Occipital lobe (tissue), 2 donors: Measurements from ENCODE around the gene FAF1. TPM values are rescaled to one million over a fixed set of nuclear protein-coding genes. Genes with fewer than 3 reads are reported as not detected.
"Not testable (repeated sequence)": the region's sequence is repeated elsewhere in the genome, so short reads cannot be mapped to it uniquely, and the experiment has no call there.

ENCODE experiments used
- DNase-seq: peaks from one replicate; lab custom pipeline; 2025; lab: John Stamatoyannopoulos, UW
- total RNA-seq: library from RNA; depleted of rRNA; stranded (reverse); fragments of >200 nt; gene quantifications from one replicate; pipeline ENCODE4 v1.2.3, GENCODE V29; 2014

The FAF1 gene
- total RNA-seq = 40.4 TPM

DNA sequence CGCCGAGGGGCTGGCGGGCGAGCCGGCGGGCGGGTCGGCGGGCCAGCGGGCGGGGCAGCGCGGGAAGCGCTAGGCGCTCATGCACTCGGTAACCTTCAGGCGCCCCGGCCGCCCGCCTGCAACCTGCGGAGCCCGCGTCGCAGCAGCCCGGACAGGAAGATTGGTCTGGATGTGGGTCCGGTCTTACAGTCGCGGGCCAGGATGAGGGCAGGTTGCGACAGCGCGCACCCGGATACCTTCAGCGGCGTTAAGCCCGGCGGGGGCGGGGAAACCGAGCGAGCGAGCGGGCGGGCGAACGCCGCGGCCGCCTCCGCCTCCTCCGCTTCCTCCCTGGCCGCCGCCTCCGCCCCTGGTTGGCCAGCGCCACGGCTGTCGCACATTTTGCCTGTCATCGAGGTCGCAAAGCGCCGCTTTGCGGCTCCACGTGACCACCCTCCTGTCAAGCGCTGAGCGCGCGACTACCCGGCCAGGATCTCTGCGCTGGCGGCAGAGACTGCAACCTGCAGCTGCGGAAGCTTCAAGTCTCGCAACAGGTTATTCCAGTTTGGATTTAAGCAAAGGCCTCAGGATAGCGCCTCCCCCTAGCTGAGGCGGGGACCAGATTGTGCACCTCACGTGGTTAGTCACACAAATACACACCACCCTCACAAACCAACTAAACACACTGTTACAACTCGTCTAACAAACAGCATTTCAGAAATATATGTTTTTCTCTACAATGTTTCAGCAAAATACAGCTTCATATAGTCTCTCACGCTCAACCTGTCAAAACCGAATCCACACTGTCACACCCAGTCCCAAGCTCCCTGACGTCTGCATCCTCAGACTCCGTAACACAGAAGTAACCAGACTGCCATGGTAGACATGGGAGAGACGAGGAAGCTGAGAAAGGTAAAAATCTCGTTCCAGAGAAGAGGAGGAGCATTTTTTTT, at the start of gene FAF1:
Gene FAF1, minus strand, starts transcription at position 355 of the 932 bp plus-strand sequence. CDS start 456 bp downstream, outside the sequence.
- peak; percentile 95 for DNase-seq

DNA sequence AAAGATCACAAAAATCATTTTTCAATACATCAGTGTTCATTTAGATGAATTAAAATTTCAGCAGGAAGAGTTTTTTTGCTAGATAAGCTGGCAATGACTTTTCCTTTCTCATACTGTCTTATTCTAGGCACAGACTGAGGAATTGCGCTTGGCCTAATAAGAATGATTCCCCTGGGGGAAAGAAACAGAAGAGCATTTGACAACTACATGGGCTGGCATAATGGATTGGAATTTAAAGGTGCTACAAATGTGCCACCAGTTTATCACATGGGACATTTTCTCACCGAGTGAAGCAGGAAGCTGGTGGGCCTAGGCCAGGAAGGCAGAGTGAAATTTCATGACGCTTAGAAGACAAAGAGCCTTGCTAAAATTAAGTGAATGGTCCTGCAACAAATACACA, 49.3 kb upstream of the FAF1 start:
- no peak for DNase-seq

GRCh38 chr1:51005549-51005948, 45.5 kb upstream of the FAF1 start:
- DNase-seq = not testable (repeated sequence)

GRCh38 chr1:51002516-51002915, 42.4 kb upstream of the FAF1 start:
- no peak for DNase-seq

DNA sequence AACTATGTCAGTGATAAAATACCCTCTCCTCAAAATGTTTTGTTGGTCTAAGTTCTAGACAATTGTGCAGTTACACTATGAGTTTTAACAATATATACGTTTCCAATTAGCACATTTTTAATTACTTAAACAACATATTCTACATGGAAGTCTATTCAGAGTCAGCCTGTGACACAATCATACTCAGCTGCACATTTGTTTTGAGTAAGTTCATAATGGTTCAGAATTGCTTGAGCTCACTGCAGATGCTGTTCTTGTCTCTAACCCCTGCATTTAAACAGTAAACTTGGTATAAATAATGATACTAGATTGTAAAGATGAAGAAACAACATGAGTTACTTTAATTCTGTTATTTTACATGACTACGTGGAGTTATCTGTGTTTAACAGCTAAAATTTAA, 40.6 kb upstream of the FAF1 start:
- no peak for DNase-seq

- no peak for DNase-seq
Observed at GRCh38 chr1:51000160-51000559, 40.1 kb upstream of the FAF1 start.

DNA sequence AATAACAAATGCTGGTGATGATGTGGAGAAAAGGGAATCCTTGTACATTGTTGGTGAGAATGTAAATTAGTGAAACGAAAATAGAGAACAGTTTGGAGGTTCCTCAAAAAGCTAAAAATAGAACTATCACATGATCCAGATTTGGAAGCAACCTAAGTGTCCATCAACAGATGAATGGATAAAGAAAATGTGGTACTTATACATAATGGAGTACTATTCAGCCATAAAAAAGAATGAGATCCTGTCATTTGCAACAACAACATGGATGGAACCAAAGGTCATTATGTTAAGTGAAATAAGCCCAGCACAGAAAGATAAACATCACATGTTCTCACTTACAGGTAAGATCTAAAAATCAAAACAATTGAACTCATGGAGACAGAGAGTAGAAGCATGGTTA, 39.3 kb upstream of the FAF1 start:
- not testable (repeated sequence) for DNase-seq

- DNase-seq = no peak
Observed at GRCh38 chr1:50996083-50996482, 36.0 kb upstream of the FAF1 start.

DNA sequence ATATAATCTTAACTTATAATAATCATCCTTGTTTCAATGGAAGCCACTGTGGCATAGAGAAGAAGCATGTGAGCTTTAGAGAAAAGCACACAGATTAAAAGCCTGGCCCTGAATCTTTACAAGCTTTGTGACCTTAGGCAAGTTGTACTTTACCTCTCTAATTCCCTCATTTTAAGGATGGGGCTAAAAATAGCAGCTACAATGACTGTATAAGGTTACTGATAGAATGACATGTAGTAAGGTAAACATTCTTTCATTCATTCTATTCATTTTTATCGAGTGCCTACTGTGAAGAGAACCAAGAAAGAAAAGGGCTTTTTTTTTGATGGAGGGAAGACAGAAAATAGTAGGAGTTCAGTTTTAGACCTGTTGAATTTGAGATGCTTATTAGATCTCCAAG, 35.6 kb upstream of the FAF1 start:
- DNase-seq = no peak

- DNase-seq = no peak
Observed at GRCh38 chr1:50994997-50995396, 34.9 kb upstream of the FAF1 start.

GRCh38 chr1:50993645-50994044, 33.6 kb upstream of the FAF1 start:
- no peak for DNase-seq

DNA sequence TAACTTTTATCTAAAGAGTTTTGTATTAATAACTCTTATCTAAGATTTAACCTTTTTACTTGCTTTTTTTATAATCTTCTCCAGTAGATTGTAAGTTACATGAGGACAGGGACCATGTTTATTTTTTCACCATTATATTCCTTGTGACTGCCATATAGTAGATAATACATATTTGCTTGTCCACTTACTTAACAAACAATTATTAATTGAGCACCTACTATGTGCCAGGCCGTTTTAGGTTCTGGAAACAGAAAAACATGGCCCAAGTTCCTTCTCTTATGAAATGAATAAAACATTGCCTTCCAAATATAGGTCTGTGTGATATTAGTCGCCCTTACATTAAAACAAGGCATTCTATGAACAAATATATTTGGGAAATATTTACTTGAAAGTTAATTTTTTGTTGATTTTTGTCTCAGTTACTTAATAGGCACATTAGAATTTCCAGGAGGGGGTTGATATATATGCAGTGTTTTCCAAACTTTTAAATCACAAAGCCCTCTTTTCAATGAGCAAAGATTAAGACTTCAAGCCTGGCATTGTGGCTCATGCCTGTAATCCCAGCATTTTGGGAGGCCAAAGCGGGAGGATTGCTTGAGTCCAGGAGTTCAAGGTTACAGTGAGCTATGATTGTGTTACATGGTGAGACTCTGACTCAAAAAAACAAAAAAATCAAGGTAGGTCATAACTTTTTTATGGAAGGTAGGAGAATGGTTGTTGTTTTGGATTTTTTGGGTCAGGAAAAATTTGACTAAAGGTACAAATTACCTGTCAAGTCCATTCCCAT, 32.7 kb upstream of the FAF1 start:
- no peak for DNase-seq

- DNase-seq = no peak
Observed at GRCh38 chr1:50989694-50990093, 29.6 kb upstream of the FAF1 start.

- DNase-seq = no peak
Observed at GRCh38 chr1:50986653-50987052, 26.6 kb upstream of the FAF1 start.

DNA sequence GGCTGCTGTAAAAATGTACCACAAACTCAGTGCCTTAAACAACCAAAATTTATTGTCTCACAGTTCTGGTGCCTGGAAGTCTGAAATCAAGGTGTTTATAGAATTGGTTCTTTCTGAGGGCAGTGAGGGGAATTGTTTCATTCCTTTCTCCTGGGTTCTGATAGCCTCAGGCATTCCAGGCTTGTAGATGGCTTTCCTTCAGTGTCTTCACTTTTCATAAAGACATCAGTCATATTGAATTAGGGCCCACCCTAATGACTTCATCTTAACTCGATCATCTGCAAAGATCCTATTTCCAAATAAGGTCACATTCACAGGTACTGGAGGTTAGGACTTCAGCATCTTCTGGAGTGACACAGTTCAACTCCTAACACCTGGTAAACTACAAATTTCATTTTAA, 25.0 kb upstream of the FAF1 start:
- no peak for DNase-seq

- no peak for DNase-seq
Observed at GRCh38 chr1:50983219-50983802, 23.2 kb upstream of the FAF1 start.

DNA sequence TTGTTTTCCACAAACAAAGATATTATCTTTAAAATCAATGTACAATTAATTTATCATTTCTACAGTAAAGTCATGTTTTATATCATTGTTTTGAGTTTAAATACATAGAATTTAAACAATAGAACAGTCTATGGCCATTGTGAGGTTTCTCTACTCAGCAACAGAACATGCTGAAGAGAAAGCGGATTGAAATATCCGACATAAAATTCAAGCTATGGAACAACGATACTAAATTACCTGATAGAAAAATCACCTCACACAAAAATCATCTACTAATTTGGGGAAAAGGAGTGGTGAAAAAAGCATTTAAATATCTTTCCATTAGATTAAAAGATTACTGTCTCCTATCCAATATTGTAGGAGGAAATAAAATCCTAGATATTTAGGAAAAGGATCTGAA, 22.5 kb upstream of the FAF1 start:
- no peak for DNase-seq

- DNase-seq = no peak
Observed at GRCh38 chr1:50981741-50982140, 21.7 kb upstream of the FAF1 start.

- no peak for DNase-seq
Observed at GRCh38 chr1:50980505-50980904, 20.4 kb upstream of the FAF1 start.

DNA sequence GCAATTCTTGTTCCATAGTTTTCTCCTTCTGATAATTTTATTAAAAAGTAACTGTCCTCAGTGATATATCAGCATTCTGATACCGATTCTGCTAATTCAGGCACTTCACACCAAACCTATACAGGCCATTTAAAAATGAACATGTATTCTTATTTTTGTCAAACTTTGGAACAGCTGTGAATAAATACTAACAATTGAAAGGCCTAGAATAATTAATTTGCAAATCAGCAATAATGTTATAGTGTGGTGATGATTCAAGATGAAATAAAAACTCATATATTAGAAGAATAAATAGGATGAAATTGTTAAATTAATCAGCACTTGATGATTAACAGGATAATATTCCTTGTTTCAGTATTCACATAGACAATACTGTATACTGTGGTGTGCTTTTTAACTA, 19.9 kb upstream of the FAF1 start:
- no peak for DNase-seq

GRCh38 chr1:50978852-50979781, 19.1 kb upstream of the FAF1 start:
- DNase-seq = no peak
